ENCODE data around the gene MOSPD3. TPM values are rescaled to one million over a fixed set of nuclear protein-coding genes. Genes with fewer than 3 reads are reported as not detected.

Gene MOSPD3
- total RNA-seq, 1 experiment from 2014 or later: 9.4 TPM

GRCh38 chr7:100612730-100613390, 520 bp downstream of the MOSPD3 start:
- peak overlapping the region; percentile 77 for H2AFZ ChIP-seq (ENCODE audit: low read length)
- H3F3A ChIP-seq (ENCODE audit: low read length, unreplicated experiment): no peaks in the 10 kb centered on the region
- POLR2A ChIA-PET (ENCODE audit: unreplicated experiment): interaction anchor here (0.6 to 1.1 kb wide), 9 partner anchors 26 to 605 kb away, joined by 3 to 11 read pairs (median 4); partner anchors contain the start of genes FBXO24, LRCH4, MEPCE and PPP1R35
- H3K9me2 ChIP-seq (replicated peaks; ENCODE audit: low read length): no peaks in the 10 kb centered on the region
- peak overlapping the region; percentile 99 for H3K4me2 ChIP-seq (ENCODE audit: low read length)
- peak; percentile 11 for DNase-seq
- intact Hi-C loops (cut with micrococcal nuclease): loop anchor here (1.0 kb wide), 1 partner anchor 60 kb away; the partner anchor contains the start of gene GNB2
- H3K9ac ChIP-seq (ENCODE audit: low read length): peak overlapping the region; percentile 64
- no peaks in the 10 kb centered on the region for H3K27me3 ChIP-seq (ENCODE audit: low read length)
- BruUV-seq (replicated peaks): TSS peak; percentile 57
- no peaks in the 10 kb centered on the region for H3K36me3 ChIP-seq (ENCODE audit: low read depth, low read length)
- peak overlapping the region; percentile 70 for H3K4me3 ChIP-seq (ENCODE audit: low read length)
- H3K9me3 ChIP-seq (ENCODE audit: low read length): no peaks in the 10 kb centered on the region
- CTCF ChIA-PET: interaction anchor here (0.6 to 0.8 kb wide), 6 partner anchors 20 to 184 kb away, joined by 3 to 6 read pairs (median 4); partner anchors contain the start of gene ZCWPW1
- ATAC-seq: peak; percentile 8
- H3K4me1 ChIP-seq (ENCODE audit: insufficient read depth, low read length): 0 out of 2 replicates have a peak, but pooled peaks cover 3% of the 10 kb centered on the region
- H4K20me1 ChIP-seq (ENCODE audit: low read length): no peaks in the 10 kb centered on the region
- H3K27ac ChIP-seq (ENCODE audit: low read length): no peak overlapping the region
- no peaks in the 10 kb centered on the region for H3K79me2 ChIP-seq (ENCODE audit: low read length)
- TF ChIP-seq CTCF (conservative IDR thresholded peaks at IDR 0.05; ENCODE audit: low read depth, low read length): peak; percentile 21; the same call in 1 of the 2 replicates
- no peak for TF ChIP-seq EZH2phosphoT487 (IDR thresholded peaks at IDR 0.05; ENCODE audit: borderline replicate concordance, low read length)

- H3K9me2 ChIP-seq (replicated peaks; ENCODE audit: low read length): no peaks in the 10 kb centered on the region
- 0 out of 2 replicates have a peak, but pooled peaks cover 3% of the 10 kb centered on the region for H3K4me1 ChIP-seq (ENCODE audit: insufficient read depth, low read length)
- no peaks in the 10 kb centered on the region for H3K27me3 ChIP-seq (ENCODE audit: low read length)
- intact Hi-C loops (cut with micrococcal nuclease): no loop called here
- no peak overlapping the region for H2AFZ ChIP-seq (ENCODE audit: low read length)
- no peaks in the 10 kb centered on the region for H3K36me3 ChIP-seq (ENCODE audit: low read depth, low read length)
- no peaks in the 10 kb centered on the region for H3K79me2 ChIP-seq (ENCODE audit: low read length)
- DNase-seq (no peak), ATAC-seq (no peak)
- POLR2A ChIA-PET (ENCODE audit: unreplicated experiment): interaction anchor here (0.6 kb wide), 1 partner anchor 329 kb away, joined by 11 read pairs; no protein-coding TSS in a partner anchor
- no TSS peak for BruUV-seq (replicated peaks)
- H3K4me3 ChIP-seq (ENCODE audit: low read length): peak overlapping the region; percentile 70
- H3K4me2 ChIP-seq (ENCODE audit: low read length): peak overlapping the region; percentile 99
- H3F3A ChIP-seq (ENCODE audit: low read length, unreplicated experiment): no peaks in the 10 kb centered on the region
- H3K9me3 ChIP-seq (ENCODE audit: low read length): no peaks in the 10 kb centered on the region
- H4K20me1 ChIP-seq (ENCODE audit: low read length): no peaks in the 10 kb centered on the region
- CTCF ChIA-PET: no interaction called here
- no peak overlapping the region for H3K27ac ChIP-seq (ENCODE audit: low read length)
- TF ChIP-seq CTCF (conservative IDR thresholded peaks at IDR 0.05; ENCODE audit: low read depth, low read length) (no peak), EZH2 (IDR thresholded peaks at IDR 0.05; ENCODE audit: low read length, unreplicated experiment) (no peak), EZH2phosphoT487 (IDR thresholded peaks at IDR 0.05; ENCODE audit: borderline replicate concordance, low read length) (no peak)
- H3K9ac ChIP-seq (ENCODE audit: low read length): no peak overlapping the region
These were observed 1.3 kb downstream of the MOSPD3 start for GRCh38 chr7:100613412-100614175.
